H1 (cell line): ENCODE measurements around the gene SND1.

Experiments
- CTCF ChIP-seq, 3 experiments: IDR thresholded peaks; 1 replicate in 2 of 3; 2 replicates in 1 of 3; pipeline versions ENCODE4 v1.5.1 to v1.6.1; 2011; ENCODE audit warnings: low read length in 3 of 3, mild to moderate bottlenecking in 3 of 3, inconsistent platforms in 2 of 3, low read depth in 1 of 3, moderate library complexity in 1 of 3; ENCODE audit not compliant: insufficient read depth in 1 of 3; ENCODE audit errors: control extremely low read depth in 1 of 3
- FOSL1 ChIP-seq: IDR thresholded peaks from 2 replicates; pipeline ENCODE4 v1.6.1; 2011; ENCODE audit warnings: mild to moderate bottlenecking, low read depth, low read length, moderate library complexity; ENCODE audit not compliant: insufficient read depth
- HDAC6 ChIP-seq: IDR thresholded peaks from one replicate; pipeline ENCODE4 v1.7.1; 2012; ENCODE audit warnings: low read depth, mild to moderate bottlenecking, inconsistent platforms, low read length, moderate library complexity
- NRF1 ChIP-seq: IDR thresholded peaks from 2 replicates; pipeline ENCODE4 v1.6.1; 2011; ENCODE audit warnings: mild to moderate bottlenecking, low read depth, low read length, improper control_type of control experiment

DNA sequence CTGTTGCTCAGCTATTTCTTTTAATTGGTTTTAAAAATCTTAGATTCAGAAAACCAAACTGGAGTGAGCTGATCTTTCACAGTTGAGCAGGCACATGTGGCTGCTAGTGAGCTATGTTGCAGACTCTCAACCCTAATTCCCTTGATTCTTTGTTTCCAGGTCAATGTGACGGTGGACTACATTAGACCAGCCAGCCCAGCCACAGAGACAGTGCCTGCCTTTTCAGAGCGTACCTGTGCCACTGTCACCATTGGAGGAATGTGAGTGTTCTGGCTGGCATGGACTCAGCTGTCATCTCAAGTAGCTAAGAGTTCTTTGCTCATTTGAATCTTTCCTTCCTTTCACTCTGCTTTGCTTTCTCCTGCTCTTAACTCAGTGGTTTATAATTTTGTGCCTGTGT, 192.2 kb downstream of the SND1 start:
- TF ChIP-seq FOSL1, result no peak
- TF ChIP-seq CTCF (IDR thresholded peaks at IDR 0.05; ENCODE audit: control extremely low read depth in 1 of 3, insufficient read depth in 1 of 3, low read depth in 1 of 3, low read length in 3 of 3), result no peak
- TF ChIP-seq HDAC6, result no peak
- no peak for TF ChIP-seq NRF1
